H1 (cell line): Measurements from ENCODE around the gene MAP6. TPM values are rescaled to one million over a fixed set of nuclear protein-coding genes. Genes with fewer than 3 reads are reported as not detected.

Experiments
- BRCA1 ChIP-seq: IDR thresholded peaks from 2 replicates; pipeline ENCODE4 v1.6.1; 2012; ENCODE audit warnings: low read depth, low read length, improper control_type of control experiment
- CBX5 ChIP-seq: fragments of 300-800, 300-1000 bp; sonication (generic); IDR thresholded peaks from 2 replicates; pipeline ENCODE4 v1.7.1; 2016; ENCODE audit warnings: antibody characterized with exemption, low read length, low read depth
- FOSL1 ChIP-seq: IDR thresholded peaks from 2 replicates; pipeline ENCODE4 v1.6.1; 2011; ENCODE audit warnings: mild to moderate bottlenecking, low read depth, low read length, moderate library complexity; ENCODE audit not compliant: insufficient read depth
- NRF1 ChIP-seq: IDR thresholded peaks from 2 replicates; pipeline ENCODE4 v1.6.1; 2011; ENCODE audit warnings: mild to moderate bottlenecking, low read depth, low read length, improper control_type of control experiment
- RFX5 ChIP-seq: IDR thresholded peaks from 2 replicates; pipeline ENCODE4 v1.6.1; 2011; ENCODE audit warnings: low read depth, low read length, improper control_type of control experiment, borderline replicate concordance
- polyA plus RNA-seq, 7 experiments: library from polyadenylated mRNA; depleted of rRNA in 3 of 7; stranded (reverse) in 5 of 7; unstranded in 2 of 7; fragments of >200 nt in 5 of 7; fragments of 200-250 nt in 2 of 7; gene quantifications; 1 replicate in 5 of 7; 2 replicates in 1 of 7; 4 replicates in 1 of 7; pipeline versions ENCODE4 v1.2.1 to v1.2.3, GENCODE V29; 2011 to 2013; ENCODE audit warnings: missing spikeins in 2 of 7, mixed read lengths in 2 of 7
- total RNA-seq: library from RNA; stranded (reverse); fragmentation: NEBNext Ultra II Directional; extraction: Animal tissue kit (Norgen Biotek cat#: 25700); gene quantifications from 2 replicates; pipeline ENCODE4 v1.2.1, GENCODE V29; 2021
- TF ChIP-seq, protein P1 (sequence below): fragments of 300-600 bp; sonication (generic); IDR thresholded peaks from 2 replicates; pipeline ENCODE4 v1.7.1; 2012; ENCODE audit warnings: low read length, moderate library complexity, mild to moderate bottlenecking, inconsistent platforms; ENCODE audit not compliant: insufficient replicate concordance

MAP6 gene
- total and polyA plus RNA-seq, 2 of the 8 experiments (the other 6 are each of a cell fraction or from before 2014, with no cell fraction given) = 0.54 to 0.89 TPM

DNA sequence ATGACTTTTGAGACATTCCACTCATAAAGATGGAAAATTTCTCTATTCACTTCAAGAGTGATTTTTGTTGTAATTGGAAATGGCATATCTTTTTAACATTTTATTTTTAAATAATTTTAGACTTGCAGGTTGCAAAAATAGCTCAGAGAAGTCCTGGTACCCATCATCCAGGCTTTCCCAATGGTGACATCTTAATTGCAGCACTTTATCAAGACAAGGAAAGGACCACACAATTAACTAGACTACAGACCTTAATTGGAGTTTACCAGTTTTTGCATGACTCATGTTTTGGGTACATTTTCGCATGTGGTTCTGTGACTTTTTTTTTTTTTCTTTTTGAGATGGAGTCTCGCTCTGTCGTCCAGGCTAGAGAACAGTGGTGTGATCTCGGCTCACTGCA lies 23.0 kb upstream of the MAP6 start (continued):
- TF ChIP-seq, protein P1, sequence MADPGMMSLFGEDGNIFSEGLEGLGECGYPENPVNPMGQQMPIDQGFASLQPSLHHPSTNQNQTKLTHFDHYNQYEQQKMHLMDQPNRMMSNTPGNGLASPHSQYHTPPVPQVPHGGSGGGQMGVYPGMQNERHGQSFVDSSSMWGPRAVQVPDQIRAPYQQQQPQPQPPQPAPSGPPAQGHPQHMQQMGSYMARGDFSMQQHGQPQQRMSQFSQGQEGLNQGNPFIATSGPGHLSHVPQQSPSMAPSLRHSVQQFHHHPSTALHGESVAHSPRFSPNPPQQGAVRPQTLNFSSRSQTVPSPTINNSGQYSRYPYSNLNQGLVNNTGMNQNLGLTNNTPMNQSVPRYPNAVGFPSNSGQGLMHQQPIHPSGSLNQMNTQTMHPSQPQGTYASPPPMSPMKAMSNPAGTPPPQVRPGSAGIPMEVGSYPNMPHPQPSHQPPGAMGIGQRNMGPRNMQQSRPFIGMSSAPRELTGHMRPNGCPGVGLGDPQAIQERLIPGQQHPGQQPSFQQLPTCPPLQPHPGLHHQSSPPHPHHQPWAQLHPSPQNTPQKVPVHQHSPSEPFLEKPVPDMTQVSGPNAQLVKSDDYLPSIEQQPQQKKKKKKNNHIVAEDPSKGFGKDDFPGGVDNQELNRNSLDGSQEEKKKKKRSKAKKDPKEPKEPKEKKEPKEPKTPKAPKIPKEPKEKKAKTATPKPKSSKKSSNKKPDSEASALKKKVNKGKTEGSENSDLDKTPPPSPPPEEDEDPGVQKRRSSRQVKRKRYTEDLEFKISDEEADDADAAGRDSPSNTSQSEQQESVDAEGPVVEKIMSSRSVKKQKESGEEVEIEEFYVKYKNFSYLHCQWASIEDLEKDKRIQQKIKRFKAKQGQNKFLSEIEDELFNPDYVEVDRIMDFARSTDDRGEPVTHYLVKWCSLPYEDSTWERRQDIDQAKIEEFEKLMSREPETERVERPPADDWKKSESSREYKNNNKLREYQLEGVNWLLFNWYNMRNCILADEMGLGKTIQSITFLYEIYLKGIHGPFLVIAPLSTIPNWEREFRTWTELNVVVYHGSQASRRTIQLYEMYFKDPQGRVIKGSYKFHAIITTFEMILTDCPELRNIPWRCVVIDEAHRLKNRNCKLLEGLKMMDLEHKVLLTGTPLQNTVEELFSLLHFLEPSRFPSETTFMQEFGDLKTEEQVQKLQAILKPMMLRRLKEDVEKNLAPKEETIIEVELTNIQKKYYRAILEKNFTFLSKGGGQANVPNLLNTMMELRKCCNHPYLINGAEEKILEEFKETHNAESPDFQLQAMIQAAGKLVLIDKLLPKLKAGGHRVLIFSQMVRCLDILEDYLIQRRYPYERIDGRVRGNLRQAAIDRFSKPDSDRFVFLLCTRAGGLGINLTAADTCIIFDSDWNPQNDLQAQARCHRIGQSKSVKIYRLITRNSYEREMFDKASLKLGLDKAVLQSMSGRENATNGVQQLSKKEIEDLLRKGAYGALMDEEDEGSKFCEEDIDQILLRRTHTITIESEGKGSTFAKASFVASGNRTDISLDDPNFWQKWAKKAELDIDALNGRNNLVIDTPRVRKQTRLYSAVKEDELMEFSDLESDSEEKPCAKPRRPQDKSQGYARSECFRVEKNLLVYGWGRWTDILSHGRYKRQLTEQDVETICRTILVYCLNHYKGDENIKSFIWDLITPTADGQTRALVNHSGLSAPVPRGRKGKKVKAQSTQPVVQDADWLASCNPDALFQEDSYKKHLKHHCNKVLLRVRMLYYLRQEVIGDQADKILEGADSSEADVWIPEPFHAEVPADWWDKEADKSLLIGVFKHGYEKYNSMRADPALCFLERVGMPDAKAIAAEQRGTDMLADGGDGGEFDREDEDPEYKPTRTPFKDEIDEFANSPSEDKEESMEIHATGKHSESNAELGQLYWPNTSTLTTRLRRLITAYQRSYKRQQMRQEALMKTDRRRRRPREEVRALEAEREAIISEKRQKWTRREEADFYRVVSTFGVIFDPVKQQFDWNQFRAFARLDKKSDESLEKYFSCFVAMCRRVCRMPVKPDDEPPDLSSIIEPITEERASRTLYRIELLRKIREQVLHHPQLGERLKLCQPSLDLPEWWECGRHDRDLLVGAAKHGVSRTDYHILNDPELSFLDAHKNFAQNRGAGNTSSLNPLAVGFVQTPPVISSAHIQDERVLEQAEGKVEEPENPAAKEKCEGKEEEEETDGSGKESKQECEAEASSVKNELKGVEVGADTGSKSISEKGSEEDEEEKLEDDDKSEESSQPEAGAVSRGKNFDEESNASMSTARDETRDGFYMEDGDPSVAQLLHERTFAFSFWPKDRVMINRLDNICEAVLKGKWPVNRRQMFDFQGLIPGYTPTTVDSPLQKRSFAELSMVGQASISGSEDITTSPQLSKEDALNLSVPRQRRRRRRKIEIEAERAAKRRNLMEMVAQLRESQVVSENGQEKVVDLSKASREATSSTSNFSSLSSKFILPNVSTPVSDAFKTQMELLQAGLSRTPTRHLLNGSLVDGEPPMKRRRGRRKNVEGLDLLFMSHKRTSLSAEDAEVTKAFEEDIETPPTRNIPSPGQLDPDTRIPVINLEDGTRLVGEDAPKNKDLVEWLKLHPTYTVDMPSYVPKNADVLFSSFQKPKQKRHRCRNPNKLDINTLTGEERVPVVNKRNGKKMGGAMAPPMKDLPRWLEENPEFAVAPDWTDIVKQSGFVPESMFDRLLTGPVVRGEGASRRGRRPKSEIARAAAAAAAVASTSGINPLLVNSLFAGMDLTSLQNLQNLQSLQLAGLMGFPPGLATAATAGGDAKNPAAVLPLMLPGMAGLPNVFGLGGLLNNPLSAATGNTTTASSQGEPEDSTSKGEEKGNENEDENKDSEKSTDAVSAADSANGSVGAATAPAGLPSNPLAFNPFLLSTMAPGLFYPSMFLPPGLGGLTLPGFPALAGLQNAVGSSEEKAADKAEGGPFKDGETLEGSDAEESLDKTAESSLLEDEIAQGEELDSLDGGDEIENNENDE = no peak
- TF ChIP-seq RFX5 = no peak
- no peak for TF ChIP-seq NRF1
- no peak for TF ChIP-seq BRCA1
- no peak for TF ChIP-seq CBX5
- no peak for TF ChIP-seq FOSL1
